WERI-Rb-1 (cell line): ENCODE data around the gene ACAD10.

Source experiments
- DNase-seq: peaks from one replicate; pipeline ENCODE4 v3.0.0-alpha.2; 2020
- H3K27ac ChIP-seq: fragments of 250-450 bp; sonication (Bioruptor Pico); 2 replicates; pipeline ENCODE4 v1.5.1; 2020; ENCODE audit warnings: mild to moderate bottlenecking, moderate library complexity
- H3K27me3 ChIP-seq: fragments of 250-450 bp; sonication (Bioruptor Pico); 2 replicates; pipeline ENCODE4 v1.5.1; 2021; ENCODE audit warnings: mild to moderate bottlenecking, low read depth, moderate library complexity; ENCODE audit not compliant: insufficient read depth, severe bottlenecking
- H3K36me3 ChIP-seq: fragments of 250-450 bp; sonication (Bioruptor Pico); 2 replicates; pipeline ENCODE4 v1.5.1; 2020; ENCODE audit warnings: mild to moderate bottlenecking, moderate library complexity
- H3K4me3 ChIP-seq: 2 replicates; pipeline ENCODE4 v1.5.1; 2011; ENCODE audit warnings: low read depth, mild to moderate bottlenecking, control low read depth, low read length
- H3K9me3 ChIP-seq: fragments of 250-450 bp; sonication (Bioruptor Pico); 2 replicates; pipeline ENCODE4 v1.5.1; 2021; ENCODE audit warnings: mild to moderate bottlenecking, moderate library complexity; ENCODE audit not compliant: severe bottlenecking
- TF ChIP-seq, protein P1 (sequence below): IDR thresholded peaks from 2 replicates; pipeline ENCODE4 v1.5.1; 2011; ENCODE audit warnings: low read depth, mild to moderate bottlenecking, control low read depth, inconsistent platforms, low read length

The ACAD10 gene

DNA sequence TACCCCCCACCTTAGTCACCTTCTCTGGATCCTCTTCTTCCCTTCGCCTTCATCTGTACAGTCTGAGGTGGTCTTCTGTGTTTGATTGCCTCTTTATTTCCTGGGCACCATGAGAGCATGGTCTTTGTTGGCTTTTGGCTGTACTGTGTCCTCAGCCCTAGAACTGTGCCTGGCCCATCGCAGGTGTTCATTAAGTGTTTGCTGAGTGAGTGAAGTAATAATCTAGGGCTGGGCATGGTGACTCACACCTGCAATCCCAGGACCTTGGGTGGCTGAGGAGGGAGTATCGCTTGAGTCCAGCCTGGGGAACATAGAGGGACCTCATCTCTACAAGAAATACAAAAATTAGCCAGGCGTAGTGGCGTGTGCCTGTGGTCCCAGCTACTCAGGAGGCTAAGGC lies 94.8 kb downstream of the ACAD10 start:
- no peaks in the 10 kb centered on the region for H3K27me3 ChIP-seq
- H3K36me3 ChIP-seq, result no peaks in the 10 kb centered on the region
- H3K27ac ChIP-seq, result no peak overlapping the region
- no peak overlapping the region for H3K4me3 ChIP-seq
- TF ChIP-seq, protein P1, sequence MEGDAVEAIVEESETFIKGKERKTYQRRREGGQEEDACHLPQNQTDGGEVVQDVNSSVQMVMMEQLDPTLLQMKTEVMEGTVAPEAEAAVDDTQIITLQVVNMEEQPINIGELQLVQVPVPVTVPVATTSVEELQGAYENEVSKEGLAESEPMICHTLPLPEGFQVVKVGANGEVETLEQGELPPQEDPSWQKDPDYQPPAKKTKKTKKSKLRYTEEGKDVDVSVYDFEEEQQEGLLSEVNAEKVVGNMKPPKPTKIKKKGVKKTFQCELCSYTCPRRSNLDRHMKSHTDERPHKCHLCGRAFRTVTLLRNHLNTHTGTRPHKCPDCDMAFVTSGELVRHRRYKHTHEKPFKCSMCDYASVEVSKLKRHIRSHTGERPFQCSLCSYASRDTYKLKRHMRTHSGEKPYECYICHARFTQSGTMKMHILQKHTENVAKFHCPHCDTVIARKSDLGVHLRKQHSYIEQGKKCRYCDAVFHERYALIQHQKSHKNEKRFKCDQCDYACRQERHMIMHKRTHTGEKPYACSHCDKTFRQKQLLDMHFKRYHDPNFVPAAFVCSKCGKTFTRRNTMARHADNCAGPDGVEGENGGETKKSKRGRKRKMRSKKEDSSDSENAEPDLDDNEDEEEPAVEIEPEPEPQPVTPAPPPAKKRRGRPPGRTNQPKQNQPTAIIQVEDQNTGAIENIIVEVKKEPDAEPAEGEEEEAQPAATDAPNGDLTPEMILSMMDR, result no peak
- H3K9me3 ChIP-seq, result no peaks in the 10 kb centered on the region
- no peak for DNase-seq

DNA sequence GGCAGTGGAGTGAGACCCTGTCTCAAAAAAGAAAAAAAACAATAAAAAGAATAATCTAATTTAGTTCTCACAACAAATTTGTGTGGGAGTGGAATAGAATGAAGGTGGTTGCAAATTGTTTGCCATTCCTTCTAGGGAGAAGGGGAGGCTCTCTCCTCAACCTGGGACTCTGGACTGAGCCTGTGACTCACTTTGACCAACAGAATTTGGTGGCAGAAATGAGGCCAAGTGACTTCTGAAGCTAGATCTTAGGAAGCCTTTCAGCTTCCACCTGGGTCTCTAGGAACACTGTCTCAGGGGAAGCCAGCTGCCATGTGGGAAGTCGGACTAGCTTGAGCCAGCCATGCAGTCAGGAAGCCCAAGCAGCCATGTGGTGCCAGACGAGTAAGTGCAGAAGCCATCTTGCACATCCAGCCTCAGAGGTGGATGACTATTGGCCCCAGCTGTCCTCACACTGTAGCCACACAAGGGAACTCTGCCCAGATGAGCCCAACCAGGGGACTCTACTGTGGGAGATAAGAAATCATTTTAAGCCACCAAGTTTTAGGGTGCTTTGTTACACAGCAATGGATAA lies 95.3 kb downstream of the ACAD10 start:
- TF ChIP-seq, protein P1, result no peak
- Histone ChIP-seq H3K27ac (no peak overlapping the region), H3K4me3 (no peak overlapping the region), H3K9me3 (no peaks in the 10 kb centered on the region), H3K36me3 (no peaks in the 10 kb centered on the region), H3K27me3 (no peaks in the 10 kb centered on the region)
- DNase-seq, result no peak

DNA sequence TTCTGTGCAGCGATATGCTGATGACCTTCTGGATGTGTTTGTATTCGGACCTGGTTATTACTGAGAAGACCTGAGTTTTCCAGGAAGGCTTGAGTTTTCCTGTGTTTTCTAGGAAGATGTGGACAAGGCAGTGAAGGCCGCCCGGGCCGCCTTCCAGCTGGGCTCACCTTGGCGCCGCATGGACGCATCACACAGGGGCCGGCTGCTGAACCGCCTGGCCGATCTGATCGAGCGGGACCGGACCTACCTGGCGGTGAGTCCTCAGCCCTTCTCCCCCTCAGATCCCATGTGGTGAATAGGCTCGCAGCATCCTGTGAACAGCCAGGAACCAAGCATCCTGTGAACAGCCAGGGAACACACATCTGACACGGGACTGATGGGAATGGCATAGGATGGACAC lies 97.2 kb downstream of the ACAD10 start:
- Histone ChIP-seq H3K4me3 (no peak overlapping the region), H3K9me3 (no peaks in the 10 kb centered on the region), H3K27ac (no peak overlapping the region), H3K36me3 (no peaks in the 10 kb centered on the region), H3K27me3 (no peaks in the 10 kb centered on the region)
- TF ChIP-seq, protein P1, result no peak
- DNase-seq, result no peak

DNA sequence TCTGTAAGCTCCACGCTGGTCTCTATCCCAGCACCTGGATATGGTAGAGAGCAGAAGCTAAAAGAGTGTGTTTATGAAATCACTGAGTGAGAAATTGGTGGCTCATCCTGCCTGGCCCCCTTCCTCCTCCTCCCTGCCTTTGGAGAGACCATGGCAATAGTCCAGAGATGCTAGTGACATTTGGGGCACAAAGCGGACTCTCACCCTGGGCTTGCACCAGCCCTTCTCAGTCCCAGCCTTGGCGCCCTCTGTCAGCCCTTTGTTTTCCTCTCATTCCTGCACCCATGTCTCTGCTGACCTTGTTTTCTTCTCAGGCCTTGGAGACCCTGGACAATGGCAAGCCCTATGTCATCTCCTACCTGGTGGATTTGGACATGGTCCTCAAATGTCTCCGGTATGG lies 99.1 kb downstream of the ACAD10 start:
- no peaks in the 10 kb centered on the region for H3K27me3 ChIP-seq
- no peak overlapping the region for H3K4me3 ChIP-seq
- DNase-seq, result no peak
- no peaks in the 10 kb centered on the region for H3K9me3 ChIP-seq
- H3K27ac ChIP-seq, result no peak overlapping the region
- H3K36me3 ChIP-seq, result no peaks in the 10 kb centered on the region
- TF ChIP-seq, protein P1, result no peak

DNA sequence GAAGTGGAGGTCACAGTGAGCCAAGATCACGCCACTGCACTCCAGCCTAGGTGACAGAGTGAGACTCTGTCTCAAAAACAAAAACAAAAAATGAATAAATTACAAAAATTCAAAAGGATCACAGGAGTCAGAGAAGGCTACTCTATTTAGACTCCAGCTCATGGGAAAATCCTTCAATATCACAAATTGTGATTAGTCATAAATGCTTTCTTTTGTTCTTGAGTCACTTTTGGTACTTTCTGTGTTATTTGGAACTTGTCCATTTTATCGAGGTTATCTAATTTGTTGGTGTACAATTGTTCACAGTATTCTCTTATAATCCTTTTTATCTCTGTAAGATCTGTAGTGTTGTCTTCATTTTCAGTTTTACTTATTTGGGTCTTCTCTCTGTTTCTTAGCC lies 99.8 kb downstream of the ACAD10 start:
- H3K36me3 ChIP-seq, result no peaks in the 10 kb centered on the region
- H3K27ac ChIP-seq, result no peak overlapping the region

More for the DNA sequence above, 99.8 kb downstream of the ACAD10 start:
- Histone ChIP-seq H3K4me3 (no peak overlapping the region), H3K27me3 (no peaks in the 10 kb centered on the region), H3K9me3 (no peaks in the 10 kb centered on the region)
- TF ChIP-seq, protein P1, result no peak
- DNase-seq, result no peak
